A172 (cell line): ENCODE data around the gene CCDC88C. TPM values are rescaled to one million over a fixed set of nuclear protein-coding genes. Genes with fewer than 3 reads are reported as not detected.
A peak's percentile ranks its signal among the peaks of the same experiment; 100 is the strongest.
"Not testable (repeated sequence)": the region's sequence is repeated elsewhere in the genome, so short reads cannot be mapped to it uniquely, and the experiment has no call there.

Experiments
- DNase-seq: peaks from one replicate; pipeline ENCODE4 v3.0.0-alpha.2; 2015; ENCODE audit warnings: low spot score
- total RNA-seq: library from RNA; depleted of rRNA; stranded (reverse); fragments of >200 nt; shearing (Covaris generic); gene quantifications from 2 replicates; pipeline ENCODE4 v1.2.3, GENCODE V29; 2014

Gene CCDC88C
- total RNA-seq, 1 experiment from 2014 or later: 4.7 TPM

DNA sequence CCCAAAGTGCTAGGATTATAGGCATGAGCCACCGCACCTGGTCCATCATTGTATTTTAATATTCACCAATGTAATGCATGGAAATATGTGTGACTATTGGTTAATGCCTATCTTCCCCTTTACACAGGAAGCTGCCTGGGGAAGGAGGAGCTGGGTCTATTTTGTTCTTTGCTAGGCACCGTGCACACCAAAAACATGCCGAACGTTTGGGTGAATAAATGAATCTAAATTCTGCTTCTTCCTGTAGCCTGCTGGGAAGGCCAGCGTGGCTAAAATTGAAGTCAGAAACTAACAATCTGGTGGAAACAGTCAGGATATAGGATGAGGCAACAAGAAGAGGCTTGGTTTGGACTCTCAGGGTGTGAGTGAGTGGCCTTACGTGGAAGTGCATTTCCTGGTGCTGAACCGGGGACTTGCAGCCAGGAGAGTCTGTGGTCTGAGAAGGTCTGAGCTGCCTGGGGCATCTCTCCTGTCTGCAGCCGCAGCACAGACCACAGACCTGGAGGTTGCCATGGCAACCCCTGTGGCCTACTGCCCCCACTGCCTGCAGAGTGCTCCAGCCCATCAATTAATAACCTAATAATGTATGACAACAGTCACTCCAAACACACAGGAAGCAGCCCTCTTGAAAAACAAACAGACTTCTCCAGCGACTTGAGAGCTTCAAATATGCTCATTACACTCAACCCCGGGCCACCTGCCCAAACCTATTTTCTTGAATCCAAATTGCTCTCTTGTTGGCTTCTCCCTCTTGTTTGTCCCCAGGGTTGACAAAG lies 167.6 kb downstream of the CCDC88C start:
- DNase-seq: peak; percentile 46

DNA sequence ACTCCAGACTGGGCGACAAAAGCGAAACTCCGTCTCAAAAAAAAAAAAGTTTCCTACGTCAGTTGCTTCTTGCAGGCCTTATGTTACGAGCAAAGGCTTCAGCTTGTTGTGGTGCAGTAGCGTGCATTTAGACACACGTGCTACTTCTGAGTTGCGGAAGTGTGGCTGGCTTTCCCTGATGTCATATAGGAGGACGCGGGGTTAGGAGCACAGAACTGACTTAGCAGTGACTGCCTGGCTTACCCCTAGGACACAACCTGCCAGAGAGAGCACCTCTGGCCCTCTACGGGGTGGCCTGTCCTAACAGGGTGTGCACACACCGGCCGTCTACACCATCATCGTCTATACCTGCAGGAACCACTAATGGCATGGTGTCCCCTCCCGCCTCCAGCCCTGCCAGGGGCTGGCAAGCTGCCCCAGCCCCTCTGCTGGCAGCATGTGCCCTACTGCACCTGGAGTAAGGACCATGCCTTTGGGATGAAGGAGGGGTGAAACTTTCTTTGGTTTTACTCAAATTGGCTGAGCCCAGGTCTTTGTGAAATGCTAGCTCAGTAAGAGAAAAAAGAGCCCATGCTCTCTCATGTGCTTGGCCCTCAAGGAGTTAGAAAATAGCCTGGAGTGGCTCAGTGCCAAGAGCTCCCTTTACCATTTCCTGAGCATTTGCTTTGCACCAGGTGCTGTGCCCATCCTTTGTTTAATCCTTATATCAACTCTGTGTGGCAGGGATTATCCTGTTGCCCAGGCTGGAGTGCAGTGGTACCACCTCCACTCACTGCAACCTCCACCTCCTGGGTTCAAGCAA lies 171.4 kb downstream of the CCDC88C start:
- DNase-seq: no peak

DNA sequence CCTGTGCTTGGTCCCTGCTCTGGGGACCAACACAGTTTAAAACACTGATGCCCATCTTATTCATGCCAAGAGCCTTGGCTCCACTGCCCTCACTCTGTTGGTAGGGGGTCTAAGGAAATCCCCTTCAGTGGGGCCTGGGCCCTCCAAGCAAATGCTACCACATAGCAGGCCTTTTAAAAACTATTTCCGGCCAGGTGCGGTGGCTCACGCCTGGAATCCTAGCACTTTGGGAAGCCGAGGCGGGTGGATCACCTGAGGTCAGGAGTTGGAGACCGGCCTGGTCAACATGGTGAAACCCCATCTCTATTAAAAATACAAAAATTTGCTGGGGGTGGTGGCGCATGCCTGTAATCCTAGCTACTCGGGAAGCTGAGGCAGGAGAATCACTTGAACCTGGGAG lies 172.0 kb downstream of the CCDC88C start:
- DNase-seq: not testable (repeated sequence)

DNA sequence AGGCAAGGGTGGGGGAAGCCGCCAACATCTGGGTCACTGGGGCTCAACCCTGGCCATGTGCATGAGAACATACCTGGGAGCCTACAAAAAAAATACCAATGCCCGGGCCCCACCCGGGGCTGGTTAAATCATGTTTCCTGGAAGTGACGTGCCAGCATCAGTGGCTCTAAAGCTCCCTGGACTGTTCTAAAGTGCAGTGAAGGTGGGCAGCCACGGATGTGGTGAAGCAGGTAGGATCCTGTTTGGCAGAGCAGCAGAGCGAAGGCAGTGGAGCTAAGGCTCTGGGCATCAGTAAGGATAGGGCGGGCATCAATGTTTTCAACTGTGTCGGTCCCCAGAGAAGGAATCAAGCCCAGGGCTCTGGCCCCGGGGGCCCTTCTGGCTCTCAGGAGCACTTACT lies 172.6 kb downstream of the CCDC88C start:
- DNase-seq: no peak

DNA sequence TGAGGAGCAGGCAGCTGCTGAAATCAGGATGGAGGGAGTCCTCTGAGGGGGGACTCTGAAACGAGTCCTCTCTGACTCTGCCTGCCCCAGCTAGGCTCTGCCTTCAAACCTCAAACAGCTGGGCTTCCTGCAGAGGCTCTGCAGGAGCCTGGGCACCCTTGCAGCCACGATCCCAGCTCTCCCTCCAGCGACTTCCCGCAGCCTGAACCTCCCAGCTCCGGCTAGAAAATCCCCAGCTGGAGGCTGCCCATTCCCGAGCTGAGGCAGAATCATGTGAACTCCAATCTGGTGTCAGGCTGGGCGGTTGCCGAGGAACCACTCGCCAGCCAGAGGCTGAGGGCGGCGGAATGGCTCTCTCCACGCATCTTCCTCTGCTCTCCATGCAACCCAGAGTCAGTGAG lies 173.1 kb downstream of the CCDC88C start, which contains the start of gene GPR68:
TSS of gene GPR68 (minus strand) at position 204 of the 401 bp plus-strand sequence. CDS start 9,654 bp downstream, outside the sequence.
- peak; percentile 50 for DNase-seq

DNA sequence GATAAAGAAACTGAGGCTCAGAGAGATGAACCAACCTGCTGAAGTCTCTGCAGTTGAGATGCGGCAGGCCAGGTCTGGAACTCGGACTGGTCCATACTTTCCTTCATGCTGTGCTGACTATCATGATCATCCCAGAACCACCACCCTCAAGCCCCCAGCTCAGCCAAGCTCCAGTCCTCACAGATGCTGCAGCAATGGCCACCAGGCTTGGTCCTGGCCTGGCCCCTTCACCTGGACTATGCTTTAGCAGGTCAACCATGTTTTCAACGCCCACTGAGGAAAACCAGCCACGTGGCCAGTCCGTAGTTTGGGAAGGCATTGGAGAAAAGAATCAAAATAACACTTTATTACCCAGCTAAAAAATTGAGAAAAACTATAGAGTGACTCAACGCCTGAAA lies 174.5 kb downstream of the CCDC88C start:
- DNase-seq: no peak

DNA sequence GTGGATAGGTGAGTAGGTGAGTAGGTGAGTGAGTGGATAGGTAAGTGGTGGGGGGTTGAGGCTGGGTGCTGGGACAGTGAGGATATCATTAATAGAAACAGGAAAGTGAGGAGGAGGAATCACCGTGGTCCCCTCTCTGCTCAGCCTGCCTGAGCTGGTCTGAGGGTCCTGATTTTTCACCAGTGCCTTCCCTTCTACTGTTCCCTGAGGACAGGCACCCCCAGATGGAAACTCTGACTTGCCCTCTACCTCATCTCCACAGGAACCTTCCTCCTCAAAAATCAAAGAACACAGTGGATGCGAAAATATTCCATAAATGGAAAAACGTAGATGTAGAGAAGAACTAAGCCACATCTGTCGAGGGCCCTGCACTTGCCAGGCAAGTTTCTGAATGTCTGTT lies 175.0 kb downstream of the CCDC88C start:
- DNase-seq: no peak

DNA sequence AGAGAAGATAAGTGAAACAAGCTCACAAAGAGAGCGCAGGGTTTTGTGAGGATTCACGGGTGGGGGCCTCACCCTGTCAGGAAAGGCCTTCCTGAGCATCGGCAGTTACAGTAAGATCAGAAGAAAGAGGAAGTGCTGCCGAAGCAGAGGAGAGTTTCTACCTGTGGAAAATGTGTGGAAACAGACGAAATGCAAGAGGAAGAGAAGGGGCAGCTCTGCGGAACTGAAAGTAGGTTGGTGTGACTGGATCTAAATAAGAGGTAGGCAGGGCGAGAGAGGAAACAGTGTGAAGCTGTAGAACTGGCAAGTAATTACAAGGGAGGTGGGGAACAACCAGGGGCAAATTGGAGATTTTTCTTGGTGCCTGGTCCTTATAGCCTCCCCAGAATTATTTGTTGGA lies 175.8 kb downstream of the CCDC88C start:
- no peak for DNase-seq

DNA sequence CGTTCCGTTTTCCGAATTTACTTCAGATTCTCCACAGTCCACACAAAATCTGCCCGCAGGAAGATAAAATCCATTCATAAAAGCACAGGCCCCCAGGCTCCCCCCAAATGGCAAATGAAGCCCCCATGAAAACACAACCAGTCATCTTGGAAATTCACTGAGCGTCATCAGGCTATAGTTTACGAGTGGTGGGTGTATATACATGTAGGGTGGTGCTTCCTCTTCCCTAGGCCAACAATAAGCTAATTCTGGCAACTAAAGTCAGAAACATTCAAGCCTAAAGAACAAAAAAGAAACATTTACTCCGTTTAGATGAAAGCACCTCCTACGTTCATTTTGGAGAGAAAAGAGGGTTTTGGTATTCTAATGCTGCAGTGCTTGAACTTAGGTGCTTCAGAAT lies 179.0 kb downstream of the CCDC88C start:
- no peak for DNase-seq

DNA sequence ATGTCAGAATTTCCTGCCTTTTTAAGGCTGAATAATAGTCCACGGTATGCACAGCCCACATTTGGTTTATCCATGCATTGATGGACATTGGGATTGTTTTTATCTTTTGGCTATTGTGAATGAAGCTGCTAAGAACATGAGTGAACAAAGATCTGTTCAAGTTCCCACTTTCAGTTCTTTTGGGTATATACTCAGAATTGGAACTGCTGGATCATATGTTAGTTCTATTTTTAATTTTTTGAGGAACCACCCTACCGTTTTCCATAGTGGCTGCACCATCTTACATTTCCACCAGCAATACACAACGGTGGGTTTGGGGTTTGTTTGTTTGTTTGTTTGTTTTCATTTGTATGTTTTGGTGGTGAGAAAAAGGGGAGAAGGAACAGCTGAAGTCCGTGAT lies 179.5 kb downstream of the CCDC88C start:
- DNase-seq: no peak

DNA sequence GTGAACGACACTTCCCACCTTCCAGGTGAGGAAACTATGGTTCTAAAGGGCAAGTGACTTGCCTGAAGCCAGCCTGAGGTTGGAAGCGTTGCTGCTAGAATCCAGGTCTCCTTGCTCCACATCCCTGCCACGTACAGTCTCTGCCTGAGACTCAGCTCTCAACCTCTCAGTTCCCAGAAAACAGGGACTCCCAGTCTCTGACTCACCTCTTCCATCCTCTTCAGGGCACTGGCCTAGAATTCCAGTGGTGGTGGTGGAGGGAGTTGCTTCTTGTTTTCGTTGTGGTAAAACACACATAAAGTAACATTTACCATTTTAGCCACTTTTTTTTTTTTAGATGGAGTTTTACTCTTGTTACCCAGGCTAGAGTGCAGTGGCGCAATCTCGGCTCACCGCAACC lies 180.4 kb downstream of the CCDC88C start:
- DNase-seq: peak; percentile 60

DNA sequence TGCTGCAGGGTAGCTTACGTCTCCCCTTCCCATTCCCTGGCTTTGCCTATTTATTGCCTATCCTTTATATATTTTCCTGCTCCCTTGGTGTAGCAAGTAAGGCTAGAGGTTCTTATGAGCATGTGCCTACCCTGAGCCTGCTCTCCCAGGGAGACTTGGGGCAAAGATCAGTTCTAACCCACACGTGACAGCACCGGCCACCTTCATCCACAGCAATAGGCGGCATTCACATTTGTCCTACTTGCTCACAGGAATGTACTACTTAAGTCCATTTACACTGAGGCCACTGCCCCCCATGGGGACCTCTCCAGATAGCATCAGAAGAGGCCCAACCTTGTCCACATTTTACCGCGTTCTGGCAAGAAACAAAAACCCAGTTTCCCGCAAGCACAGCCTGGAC lies 181.8 kb downstream of the CCDC88C start:
- no peak for DNase-seq

DNA sequence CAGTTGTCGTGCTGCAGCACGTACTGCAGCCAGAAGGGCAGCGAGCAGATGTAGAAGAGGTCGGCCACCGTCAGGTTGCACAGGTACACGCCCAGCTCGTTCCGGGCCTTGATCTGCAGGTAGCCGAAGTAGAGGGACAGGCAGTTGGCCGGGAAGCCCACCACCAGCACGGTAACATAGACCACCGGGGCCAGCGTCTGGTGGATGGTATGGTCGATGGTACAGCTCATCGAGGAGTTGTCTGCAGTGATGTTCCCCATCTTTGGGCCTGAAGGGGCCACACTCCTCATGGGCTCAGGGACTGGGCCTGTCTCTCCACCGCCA lies 182.9 kb downstream of the CCDC88C start:
- DNase-seq: no peak

DNA sequence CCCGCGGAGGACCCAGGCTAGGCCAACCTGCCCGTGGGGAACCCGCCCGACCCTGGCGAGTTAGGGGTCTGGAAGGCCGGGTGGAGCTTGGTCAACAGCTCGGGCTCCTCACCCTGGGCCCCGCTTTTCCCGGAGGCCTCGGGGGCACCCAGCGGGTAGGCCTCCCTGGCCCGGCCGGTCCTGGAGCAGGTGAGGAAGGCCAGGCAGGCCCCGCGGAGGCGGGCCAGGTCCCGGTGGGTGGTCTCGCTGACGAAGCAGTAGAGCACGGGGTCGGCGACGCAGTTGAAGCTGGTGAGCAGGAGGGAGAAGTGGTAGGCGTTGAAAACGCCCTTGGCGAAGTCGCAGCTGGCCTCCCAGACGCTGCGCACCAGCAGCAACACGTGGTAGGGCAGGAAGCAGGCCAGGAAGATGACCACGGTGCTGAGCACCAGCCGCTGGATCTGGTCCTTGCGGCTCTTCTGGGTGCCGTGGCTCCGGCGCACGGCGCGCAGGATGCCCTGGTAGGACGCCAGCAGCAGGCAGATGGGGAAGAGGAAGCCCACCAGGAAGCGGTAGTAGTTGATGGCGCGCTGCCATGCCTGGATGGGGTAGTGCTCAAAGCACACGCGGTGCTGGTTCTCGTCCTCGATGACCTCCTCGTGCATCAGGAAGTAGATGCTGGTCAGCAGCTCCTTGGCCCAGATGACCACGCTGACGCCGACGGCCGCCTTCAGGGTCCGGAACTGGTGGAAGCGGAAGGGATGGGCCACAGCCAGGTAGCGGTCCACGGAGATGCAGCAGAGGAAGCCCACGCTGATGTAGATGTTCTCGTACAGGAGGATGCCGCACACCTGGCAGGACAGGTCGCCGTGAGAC lies 183.5 kb downstream of the CCDC88C start:
- no peak for DNase-seq

DNA sequence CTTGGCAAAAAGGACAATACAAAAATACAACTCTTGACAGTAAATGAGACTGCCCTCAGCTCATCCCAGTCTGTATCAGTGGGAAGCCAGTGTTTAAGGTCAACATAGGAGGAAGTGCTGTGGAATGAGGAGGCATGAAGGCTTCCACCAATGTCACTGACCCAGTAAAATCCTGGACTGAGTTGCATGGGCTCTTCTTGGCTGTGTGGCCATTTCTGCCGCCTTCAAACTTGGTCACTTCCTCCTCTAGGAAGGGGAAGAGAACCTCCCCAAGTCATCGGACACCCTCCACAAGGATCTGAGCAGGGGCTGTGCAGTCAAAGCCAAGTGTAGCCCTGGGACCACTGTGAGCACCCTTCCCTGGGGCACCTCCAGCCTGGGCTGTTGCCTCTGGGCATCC lies 185.0 kb downstream of the CCDC88C start:
- no peak for DNase-seq

DNA sequence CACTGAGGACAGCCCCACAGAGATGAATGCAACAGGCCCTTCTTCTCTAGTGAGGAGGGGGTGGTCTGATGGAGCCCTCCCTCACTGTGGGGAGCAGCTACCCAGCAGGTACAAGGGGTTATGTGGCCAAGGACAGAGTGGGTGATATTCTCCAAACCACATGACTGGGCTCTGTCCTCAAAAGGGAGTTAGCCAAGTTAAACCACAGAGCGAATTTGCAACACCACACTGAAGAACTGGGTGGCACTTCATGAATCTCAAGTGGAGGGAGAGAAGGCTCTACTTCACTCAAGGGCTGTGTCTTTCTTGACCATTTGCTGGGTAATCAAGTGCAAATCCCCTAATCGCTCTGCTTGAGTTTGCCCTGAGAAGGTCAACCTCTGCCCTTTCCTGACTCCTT lies 185.6 kb downstream of the CCDC88C start:
- no peak for DNase-seq

DNA sequence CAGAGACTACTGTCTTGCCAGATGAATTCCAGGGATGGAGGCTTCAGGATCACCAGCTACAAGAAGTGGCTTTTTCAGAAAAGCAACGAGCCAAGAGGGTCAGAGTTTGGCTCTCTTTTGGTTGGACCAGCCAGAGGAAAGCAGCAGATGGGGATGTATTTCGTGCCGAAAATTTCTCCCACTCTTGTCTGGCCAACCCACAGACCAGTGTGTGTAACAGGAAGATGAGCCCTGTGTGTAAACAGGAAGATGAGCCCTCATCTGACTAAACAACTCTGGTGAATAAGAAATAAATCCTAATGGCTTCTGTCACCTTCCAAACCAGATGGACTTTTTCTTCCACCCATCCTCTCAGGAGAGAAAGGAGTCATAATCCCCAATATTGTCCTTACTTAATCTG lies 186.2 kb downstream of the CCDC88C start:
- DNase-seq: no peak

DNA sequence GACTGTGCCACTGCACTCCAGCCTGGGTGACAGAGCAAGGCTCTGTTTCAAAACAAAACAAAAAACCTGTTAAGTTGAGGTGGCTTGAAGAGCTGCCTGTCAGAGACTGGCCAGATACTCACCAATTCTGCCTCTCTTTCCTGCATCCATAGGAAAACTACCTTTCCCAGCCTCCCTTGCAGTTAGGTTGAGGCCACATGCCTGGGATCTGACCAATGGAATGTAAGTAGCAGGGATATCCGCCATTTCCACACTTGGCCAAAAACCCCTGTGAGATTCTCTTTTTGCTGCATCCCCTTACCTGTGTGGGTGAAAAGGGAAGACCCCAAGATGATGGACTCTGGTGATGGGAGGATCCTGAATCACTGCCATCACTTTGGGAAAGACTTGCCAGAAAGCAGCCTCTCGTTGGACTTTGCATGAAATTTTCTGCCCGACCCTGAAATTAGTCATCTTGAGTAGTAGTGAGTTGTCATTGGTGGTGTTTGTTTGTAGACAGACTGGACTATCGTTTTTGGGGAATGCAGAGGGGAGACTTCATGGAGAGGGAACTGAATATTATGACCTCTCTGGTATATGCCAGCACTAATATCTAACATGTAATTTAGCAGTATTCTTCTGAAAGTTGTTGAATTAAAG lies 187.1 kb downstream of the CCDC88C start:
- peak; percentile 18 for DNase-seq

DNA sequence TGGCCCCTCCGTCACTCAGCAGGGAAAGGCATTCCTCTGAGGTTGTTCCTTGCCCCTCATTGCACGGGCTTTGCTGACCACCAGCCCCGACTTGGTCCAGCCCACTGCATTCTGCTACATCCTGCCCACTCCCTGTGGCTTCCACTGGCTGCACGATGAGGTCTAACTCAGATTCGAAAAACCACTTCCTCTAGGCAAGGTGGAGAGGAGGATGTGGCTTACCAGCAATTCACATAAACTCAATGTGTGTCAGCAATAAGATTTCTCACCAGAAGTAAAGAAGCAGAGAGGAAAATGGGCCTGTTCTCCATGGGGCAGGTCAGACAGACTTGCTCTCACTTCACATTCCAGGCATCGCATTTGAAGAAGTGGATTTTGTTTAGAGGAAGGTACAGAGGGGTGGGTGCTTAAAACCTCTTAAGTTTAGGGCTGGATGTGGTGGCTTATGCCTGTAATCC lies 187.8 kb downstream of the CCDC88C start:
- peak; percentile 78 for DNase-seq

DNA sequence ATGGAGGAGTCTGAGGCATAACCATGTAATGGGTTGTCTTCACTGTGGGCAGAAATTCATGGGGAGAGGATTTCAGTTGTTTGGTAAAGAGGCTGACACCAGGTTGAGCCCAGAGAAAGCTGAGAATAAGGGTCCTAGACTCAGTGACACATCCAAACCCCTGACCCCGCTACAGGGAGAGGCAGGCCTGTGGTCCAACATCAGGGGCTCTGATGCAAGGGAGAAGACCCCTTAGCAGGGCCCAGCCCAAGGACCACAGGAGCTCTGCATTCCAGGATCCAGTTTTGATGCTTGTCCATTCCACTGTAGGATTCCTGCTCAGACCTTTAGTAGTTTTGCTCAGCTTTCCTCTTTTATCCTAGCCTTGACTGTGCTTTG lies 188.6 kb downstream of the CCDC88C start:
- no peak for DNase-seq

DNA sequence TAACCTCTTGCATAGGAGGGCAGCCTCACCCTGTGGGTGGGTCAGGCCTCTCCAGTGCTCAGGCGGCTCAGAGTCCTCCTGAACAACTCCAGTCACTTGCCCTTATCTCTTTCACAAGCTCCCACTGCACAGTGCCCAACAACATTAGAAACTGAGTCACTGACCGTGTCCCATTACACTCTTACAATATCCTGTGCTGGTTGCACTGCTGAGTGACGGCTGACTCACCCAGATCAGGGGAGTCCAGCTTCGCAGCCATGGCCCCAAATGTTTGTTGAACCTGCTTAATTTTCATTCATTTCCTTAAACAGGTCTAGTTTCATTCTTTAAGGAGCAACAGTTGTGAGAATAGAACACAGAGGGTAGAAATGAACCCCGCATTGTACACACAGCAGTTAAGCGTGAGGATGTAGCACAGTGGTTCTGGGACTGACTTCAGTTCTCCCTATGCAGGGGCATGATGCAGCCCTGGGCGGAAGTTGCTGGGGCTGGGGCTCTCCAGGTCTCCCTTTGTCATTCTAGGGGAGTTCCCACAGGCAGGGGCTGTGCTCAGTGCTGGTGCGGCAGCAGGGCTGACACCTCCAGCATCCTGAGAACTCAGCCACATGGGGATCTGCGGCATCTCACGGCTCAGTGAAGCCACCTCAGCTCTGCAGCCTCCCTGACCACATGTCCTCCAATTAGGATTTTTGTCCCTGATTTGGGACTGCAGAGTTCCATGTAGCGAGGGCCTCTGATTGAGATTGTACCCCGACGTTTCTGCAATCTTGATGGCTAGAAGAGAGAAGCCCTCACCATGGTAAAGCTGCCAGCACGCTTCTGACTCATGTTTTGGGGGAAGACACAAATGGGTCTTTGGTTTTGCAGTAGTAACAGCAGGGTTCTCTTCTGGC lies 189.3 kb downstream of the CCDC88C start:
- peak; percentile 49 for DNase-seq
